ENCODE measurements around the gene F2.

DNA sequence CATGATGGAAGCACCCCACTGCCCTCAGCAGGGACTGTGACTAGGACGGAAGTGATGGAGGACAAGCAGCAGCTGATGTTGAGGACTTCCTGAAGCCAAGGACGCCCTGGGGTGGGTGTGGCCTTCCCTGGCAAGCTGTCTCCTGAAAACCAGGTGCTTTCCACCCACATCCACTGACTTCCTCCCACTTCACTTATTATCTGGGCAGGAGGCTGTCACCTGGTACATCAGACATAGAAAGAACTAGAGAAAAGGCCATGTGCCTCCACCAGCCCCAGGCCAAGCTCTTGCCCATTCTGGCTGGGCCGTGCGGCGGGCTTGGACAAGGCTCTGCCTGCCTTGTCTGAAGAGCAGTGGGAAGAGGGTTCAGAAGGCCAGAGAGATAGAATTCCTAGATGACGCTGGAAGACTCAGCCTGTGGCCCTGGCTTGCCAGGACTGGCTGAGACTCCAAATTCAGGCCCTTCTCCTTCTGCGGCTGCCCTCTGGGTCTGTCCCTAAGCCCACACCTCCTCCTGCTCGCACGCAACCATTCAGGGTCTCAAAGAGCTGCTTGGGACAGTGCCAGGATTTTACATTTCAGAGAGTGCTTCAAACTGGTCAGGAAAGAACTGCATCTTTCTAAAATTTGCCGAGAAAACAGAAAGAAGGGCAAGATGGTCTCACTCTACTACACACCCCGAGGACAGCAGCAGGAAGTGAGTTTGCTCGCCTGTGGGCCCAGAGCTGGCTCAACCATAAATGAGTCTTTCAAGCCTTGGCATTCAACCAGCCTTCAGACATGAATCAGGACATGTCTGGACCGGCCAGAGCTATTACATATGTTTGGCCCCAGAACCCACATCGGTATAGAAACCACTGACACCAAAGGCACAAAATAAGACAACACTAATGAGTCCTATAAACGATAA, 31.9 kb upstream of the F2 start:
- no peak for TF ChIP-seq CTCF (conservative IDR thresholded peaks at IDR 0.05 in 1 of 2, IDR thresholded peaks at IDR 0.05 in 1 of 2; ENCODE audit: low read depth in 1 of 2, low read length in 2 of 2)
- no peak for TF ChIP-seq EZH2 (IDR thresholded peaks at IDR 0.05; ENCODE audit: low read length, missing control alignments)

Measured in fibroblast of lung (primary cell).